ENCODE data around the gene TLR7.

The TLR7 gene

DNA sequence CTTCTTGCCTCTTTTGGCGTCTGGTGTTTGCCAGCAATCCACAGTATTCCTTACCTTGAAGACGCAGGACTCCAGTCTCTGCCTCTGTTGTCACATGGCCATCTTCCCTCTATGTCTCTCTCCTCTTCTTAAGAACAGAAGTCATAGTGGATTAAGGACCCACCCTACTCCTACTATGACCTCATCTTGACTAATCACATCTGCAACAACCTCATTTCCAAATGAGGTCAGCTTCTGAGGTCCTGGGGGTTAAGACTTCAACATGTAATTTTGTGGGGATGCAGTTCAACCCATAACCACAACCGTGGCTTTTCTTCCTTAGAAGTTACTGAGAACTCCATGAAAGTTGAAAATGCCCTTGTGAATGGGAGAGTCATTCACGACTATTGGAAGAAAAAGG is 62.8 kb downstream of the TLR7 start:
- Histone ChIP-seq H3K27me3 (no peaks in the 10 kb centered on the region), H3K27ac (no peak overlapping the region), H3K4me1 (ENCODE audit: control insufficient read depth in 1 of 2, insufficient read depth in 1 of 2, low read depth in 1 of 2, low read length in 1 of 2) (no peaks in the 10 kb centered on the region), H3K9me3 (no peaks in the 10 kb centered on the region), H3K4me3 (ENCODE audit: low read depth in 1 of 2, low read length in 1 of 2) (no peak overlapping the region), H3K36me3 (no peaks in the 10 kb centered on the region)
- TF ChIP-seq, protein P1, sequence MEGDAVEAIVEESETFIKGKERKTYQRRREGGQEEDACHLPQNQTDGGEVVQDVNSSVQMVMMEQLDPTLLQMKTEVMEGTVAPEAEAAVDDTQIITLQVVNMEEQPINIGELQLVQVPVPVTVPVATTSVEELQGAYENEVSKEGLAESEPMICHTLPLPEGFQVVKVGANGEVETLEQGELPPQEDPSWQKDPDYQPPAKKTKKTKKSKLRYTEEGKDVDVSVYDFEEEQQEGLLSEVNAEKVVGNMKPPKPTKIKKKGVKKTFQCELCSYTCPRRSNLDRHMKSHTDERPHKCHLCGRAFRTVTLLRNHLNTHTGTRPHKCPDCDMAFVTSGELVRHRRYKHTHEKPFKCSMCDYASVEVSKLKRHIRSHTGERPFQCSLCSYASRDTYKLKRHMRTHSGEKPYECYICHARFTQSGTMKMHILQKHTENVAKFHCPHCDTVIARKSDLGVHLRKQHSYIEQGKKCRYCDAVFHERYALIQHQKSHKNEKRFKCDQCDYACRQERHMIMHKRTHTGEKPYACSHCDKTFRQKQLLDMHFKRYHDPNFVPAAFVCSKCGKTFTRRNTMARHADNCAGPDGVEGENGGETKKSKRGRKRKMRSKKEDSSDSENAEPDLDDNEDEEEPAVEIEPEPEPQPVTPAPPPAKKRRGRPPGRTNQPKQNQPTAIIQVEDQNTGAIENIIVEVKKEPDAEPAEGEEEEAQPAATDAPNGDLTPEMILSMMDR (IDR thresholded peaks at IDR 0.05), result no peak

DNA sequence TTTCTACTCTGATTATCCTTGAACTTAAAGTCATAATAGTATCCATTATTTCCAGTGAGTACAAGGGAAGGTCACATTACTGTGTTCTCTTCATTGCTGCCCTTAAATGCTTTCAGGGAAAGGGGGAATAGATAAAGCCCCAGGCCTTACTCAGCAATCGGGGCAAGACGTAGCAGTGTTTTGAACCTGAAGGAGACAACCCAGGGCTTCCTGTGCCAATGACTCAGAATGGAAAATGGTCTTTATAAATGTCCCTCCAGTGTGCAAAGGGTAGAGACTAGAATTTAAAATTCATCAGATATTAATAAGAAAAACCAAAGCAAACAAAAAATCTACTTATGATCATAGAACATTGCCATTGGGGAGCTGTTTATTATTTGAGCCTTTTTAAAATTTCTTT is 63.3 kb downstream of the TLR7 start:
- no peaks in the 10 kb centered on the region for H3K4me1 ChIP-seq (ENCODE audit: control insufficient read depth in 1 of 2, insufficient read depth in 1 of 2, low read depth in 1 of 2, low read length in 1 of 2)
- H3K36me3 ChIP-seq, result no peaks in the 10 kb centered on the region
- TF ChIP-seq, protein P1 (IDR thresholded peaks at IDR 0.05), result no peak
- no peaks in the 10 kb centered on the region for H3K27me3 ChIP-seq
- H3K9me3 ChIP-seq, result no peaks in the 10 kb centered on the region
- H3K4me3 ChIP-seq (ENCODE audit: low read depth in 1 of 2, low read length in 1 of 2), result no peak overlapping the region
- no peak overlapping the region for H3K27ac ChIP-seq

DNA sequence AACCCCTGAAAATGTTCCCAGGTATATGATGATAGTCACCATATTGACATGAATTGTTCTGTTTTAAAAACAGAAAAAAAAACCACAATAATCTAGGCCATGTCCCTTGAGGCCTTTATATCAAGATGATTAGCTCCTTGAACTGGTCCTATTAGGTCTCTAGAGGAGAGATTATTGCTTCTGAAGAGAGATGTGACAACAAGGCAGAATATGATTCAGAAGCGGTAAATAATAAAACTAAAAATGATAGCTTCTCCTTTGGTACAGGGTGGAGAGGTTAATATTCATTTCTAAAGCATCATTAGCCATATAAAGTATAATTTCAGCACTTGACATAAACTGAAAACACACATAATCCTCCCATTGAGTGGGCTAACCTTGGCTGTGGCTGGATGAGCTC is 65.4 kb downstream of the TLR7 start:
- no peaks in the 10 kb centered on the region for H3K9me3 ChIP-seq
- TF ChIP-seq, protein P1 (IDR thresholded peaks at IDR 0.05), result no peak
- H3K4me1 ChIP-seq (ENCODE audit: control insufficient read depth in 1 of 2, insufficient read depth in 1 of 2, low read depth in 1 of 2, low read length in 1 of 2), result no peaks in the 10 kb centered on the region
- no peaks in the 10 kb centered on the region for H3K36me3 ChIP-seq
- H3K27me3 ChIP-seq, result no peaks in the 10 kb centered on the region
- no peak overlapping the region for H3K4me3 ChIP-seq (ENCODE audit: low read depth in 1 of 2, low read length in 1 of 2)
- no peak overlapping the region for H3K27ac ChIP-seq

DNA sequence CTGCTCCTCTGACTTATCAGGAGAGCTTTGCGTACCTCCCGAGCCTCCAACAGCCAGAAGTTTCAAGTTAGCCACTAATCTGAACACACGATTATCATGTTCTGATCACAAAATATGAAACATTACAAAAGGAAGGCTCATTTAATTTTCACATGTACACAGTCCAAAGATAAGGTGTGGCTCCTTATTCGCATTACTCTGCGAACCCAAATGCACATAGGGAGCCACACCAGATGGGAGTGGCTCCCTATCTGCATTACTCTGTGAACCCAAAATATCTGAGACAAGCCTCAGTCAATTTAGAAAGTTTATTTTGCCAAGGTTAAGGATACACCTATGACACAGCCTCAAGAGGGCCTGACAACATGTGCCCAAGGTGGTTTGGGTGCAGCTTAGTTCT is 68.0 kb downstream of the TLR7 start:
- Histone ChIP-seq H3K27ac (no peak overlapping the region), H3K4me1 (ENCODE audit: control insufficient read depth in 1 of 2, insufficient read depth in 1 of 2, low read depth in 1 of 2, low read length in 1 of 2) (no peaks in the 10 kb centered on the region), H3K9me3 (no peaks in the 10 kb centered on the region), H3K36me3 (no peaks in the 10 kb centered on the region), H3K4me3 (ENCODE audit: low read depth in 1 of 2, low read length in 1 of 2) (no peak overlapping the region), H3K27me3 (no peaks in the 10 kb centered on the region)
- TF ChIP-seq, protein P1 (IDR thresholded peaks at IDR 0.05), result no peak

DNA sequence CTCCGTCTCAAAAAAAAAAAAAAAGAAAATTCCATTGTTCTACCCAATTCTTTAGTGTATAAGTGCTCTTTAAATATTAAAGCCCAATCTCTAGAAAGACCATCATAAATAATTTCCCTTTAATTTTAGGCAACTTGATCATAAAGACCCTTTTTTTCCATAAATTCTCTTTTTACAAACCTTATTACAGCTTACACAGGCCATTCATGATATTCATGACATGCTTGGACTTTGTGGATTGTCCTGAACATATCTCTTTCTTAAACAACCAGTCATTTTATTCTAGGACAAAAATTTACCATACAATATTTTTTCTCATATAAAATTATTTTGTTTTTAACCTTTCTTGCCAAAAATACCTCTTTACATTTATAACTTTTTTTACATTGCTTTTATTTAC is 70.1 kb downstream of the TLR7 start:
- Histone ChIP-seq H3K27me3 (no peaks in the 10 kb centered on the region), H3K4me1 (ENCODE audit: control insufficient read depth in 1 of 2, insufficient read depth in 1 of 2, low read depth in 1 of 2, low read length in 1 of 2) (peaks cover 0 to under 1% of the 10 kb centered on the region in 2 experiments), H3K27ac (no peak overlapping the region), H3K4me3 (ENCODE audit: low read depth in 1 of 2, low read length in 1 of 2) (no peak overlapping the region), H3K9me3 (no peaks in the 10 kb centered on the region), H3K36me3 (no peaks in the 10 kb centered on the region)
- TF ChIP-seq, protein P1 (IDR thresholded peaks at IDR 0.05), result no peak

All from neutrophil (primary cell).